Muscle layer of duodenum (tissue), 2 donors: ENCODE data around the gene RAI2.
"Not testable (repeated sequence)": the region's sequence is repeated elsewhere in the genome, so short reads cannot be mapped to it uniquely, and the experiment has no call there.

ENCODE experiments used
- H3K27ac ChIP-seq: one replicate; pipeline ENCODE4 v1.7.0; 2013; ENCODE audit warnings: mild to moderate bottlenecking, low read length
- H3K27me3 ChIP-seq: one replicate; pipeline ENCODE4 v1.7.0; 2013; ENCODE audit warnings: low read depth, mild to moderate bottlenecking, control low read depth, low read length
- H3K36me3 ChIP-seq, 2 donors: one replicate each; pipeline ENCODE4 v1.7.0; 2013; ENCODE audit warnings: low read length in 2 of 2, control low read depth in 1 of 2, mild to moderate bottlenecking in 1 of 2; ENCODE audit not compliant: insufficient read depth in 2 of 2, control insufficient read depth in 1 of 2
- H3K4me1 ChIP-seq, 2 donors: one replicate each; pipeline ENCODE4 v1.7.0; 2013; ENCODE audit warnings: low read length in 2 of 2, mild to moderate bottlenecking in 2 of 2, control low read depth in 1 of 2, moderate library complexity in 1 of 2; ENCODE audit not compliant: insufficient read depth in 2 of 2, control insufficient read depth in 1 of 2
- H3K4me3 ChIP-seq, 2 donors: one replicate each; pipeline ENCODE4 v1.7.0; 2013; ENCODE audit warnings: low read length in 2 of 2, low read depth in 1 of 2, mild to moderate bottlenecking in 1 of 2
- H3K9me3 ChIP-seq, 2 donors: one replicate each; pipeline ENCODE4 v1.7.0; 2013; ENCODE audit warnings: low read length in 2 of 2, control low read depth in 1 of 2, mild to moderate bottlenecking in 1 of 2; ENCODE audit not compliant: control insufficient read depth in 1 of 2
- donor health status: healthy.

Gene RAI2

DNA sequence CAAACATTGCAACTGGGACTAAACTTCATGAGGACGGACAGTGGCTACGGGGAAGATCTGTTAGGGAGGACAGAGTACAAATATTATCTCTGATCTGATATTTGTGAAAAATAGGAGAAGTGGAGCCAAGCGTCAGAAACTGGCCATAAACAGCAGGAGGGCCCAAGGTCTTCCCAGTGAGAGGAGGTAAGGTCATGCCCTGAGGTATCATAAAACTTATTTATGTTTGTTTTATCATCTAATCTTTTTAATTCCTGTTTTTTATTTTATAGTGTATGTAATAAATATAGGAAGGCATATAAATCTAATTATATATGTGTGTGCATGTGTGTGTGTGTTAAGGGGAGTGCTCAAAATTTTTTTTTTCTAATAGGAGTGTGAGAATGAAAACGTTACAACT, 51.8 kb downstream of the RAI2 start:
- Histone ChIP-seq H3K4me3 (no peak overlapping the region), H3K27me3 (no peaks in the 10 kb centered on the region), H3K27ac (no peak overlapping the region), H3K4me1 (peaks cover 8 to 25% of the 10 kb centered on the region in 2 donors), H3K9me3 (no peaks in the 10 kb centered on the region), H3K36me3 (no peaks in the 10 kb centered on the region)

DNA sequence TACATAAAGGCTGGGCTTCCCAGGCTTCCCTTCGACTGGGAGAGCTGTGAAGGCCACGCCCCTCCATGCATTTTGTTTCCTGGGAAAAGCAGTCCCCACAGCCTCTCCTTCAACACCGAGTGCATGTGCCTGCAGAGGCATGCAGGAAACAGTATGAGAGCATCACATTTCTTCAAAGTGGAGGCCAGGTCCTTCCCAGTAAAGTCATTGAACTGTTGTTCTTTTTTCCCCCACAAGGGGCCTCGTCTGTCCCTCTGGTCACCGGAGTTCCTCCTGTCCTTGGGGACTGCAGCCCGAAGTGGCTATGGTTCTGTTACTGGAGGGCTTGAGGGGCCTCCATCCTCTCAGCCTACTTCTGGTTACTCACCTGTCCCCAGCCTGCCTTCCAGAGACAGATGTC, 56.0 kb downstream of the RAI2 start:
- H3K9me3 ChIP-seq, result no peaks in the 10 kb centered on the region
- H3K36me3 ChIP-seq, result peaks cover 0 to 6% of the 10 kb centered on the region in 2 donors
- no peaks in the 10 kb centered on the region for H3K4me1 ChIP-seq
- H3K4me3 ChIP-seq, result no peak overlapping the region
- H3K27ac ChIP-seq, result no peak overlapping the region
- H3K27me3 ChIP-seq, result no peaks in the 10 kb centered on the region

GRCh38 chrX:17803449-17803848, 57.6 kb downstream of the RAI2 start:
- H3K36me3 ChIP-seq, result peaks cover 0 to 6% of the 10 kb centered on the region in 2 donors
- H3K4me1 ChIP-seq, result no peaks in the 10 kb centered on the region
- no peak overlapping the region for H3K27ac ChIP-seq
- no peaks in the 10 kb centered on the region for H3K9me3 ChIP-seq
- H3K4me3 ChIP-seq, result no peak overlapping the region
- no peaks in the 10 kb centered on the region for H3K27me3 ChIP-seq

- Histone ChIP-seq H3K27ac (no peak overlapping the region), H3K9me3 (no peaks in the 10 kb centered on the region), H3K36me3 (peaks cover 0 to 6% of the 10 kb centered on the region in 2 donors), H3K27me3 (no peaks in the 10 kb centered on the region), H3K4me1 (no peaks in the 10 kb centered on the region), H3K4me3 (no peak overlapping the region)
These were observed 58.3 kb downstream of the RAI2 start for GRCh38 chrX:17802756-17803155.

DNA sequence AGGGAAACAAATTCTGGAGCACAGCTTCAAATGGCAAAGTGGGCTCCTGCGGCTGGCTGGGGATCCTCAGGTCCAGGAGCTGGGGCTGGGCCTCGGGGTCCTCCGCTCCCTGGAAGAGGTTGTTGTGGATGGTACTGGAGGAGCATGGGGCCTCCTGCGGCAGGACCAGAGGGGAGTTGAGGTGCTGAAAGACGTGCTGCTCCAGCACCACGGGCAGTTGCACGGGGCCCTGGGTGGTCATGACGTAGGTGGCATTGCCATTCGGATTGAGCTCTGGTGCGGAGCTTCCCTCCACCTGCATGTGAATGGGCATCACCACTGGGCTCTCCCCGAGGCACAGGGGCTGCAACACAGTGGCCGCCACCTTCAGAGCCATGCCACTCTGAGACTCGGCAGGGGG, 59.7 kb downstream of the RAI2 start:
- H3K9me3 ChIP-seq, result no peaks in the 10 kb centered on the region
- H3K4me1 ChIP-seq, result no peaks in the 10 kb centered on the region
- no peaks in the 10 kb centered on the region for H3K27me3 ChIP-seq
- peaks cover 0 to 6% of the 10 kb centered on the region in 2 donors for H3K36me3 ChIP-seq
- no peak overlapping the region for H3K4me3 ChIP-seq
- no peak overlapping the region for H3K27ac ChIP-seq

- H3K4me3 ChIP-seq, result no peak overlapping the region
- no peak overlapping the region for H3K27ac ChIP-seq
- no peaks in the 10 kb centered on the region for H3K27me3 ChIP-seq
- H3K9me3 ChIP-seq, result no peaks in the 10 kb centered on the region
- peaks cover 0 to 6% of the 10 kb centered on the region in 2 donors for H3K36me3 ChIP-seq
- H3K4me1 ChIP-seq, result no peaks in the 10 kb centered on the region
These were observed 62.2 kb downstream of the RAI2 start for GRCh38 chrX:17798921-17799320.

GRCh38 chrX:17792826-17793225, 68.3 kb downstream of the RAI2 start:
- no peaks in the 10 kb centered on the region for H3K9me3 ChIP-seq
- H3K4me3 ChIP-seq, result no peak overlapping the region
- H3K27me3 ChIP-seq, result no peaks in the 10 kb centered on the region
- H3K4me1 ChIP-seq, result no peaks in the 10 kb centered on the region
- no peaks in the 10 kb centered on the region for H3K36me3 ChIP-seq
- no peak overlapping the region for H3K27ac ChIP-seq

- H3K27me3 ChIP-seq, result no peaks in the 10 kb centered on the region
- no peaks in the 10 kb centered on the region for H3K9me3 ChIP-seq
- no peaks in the 10 kb centered on the region for H3K4me1 ChIP-seq
- no peak overlapping the region for H3K27ac ChIP-seq
- no peak overlapping the region for H3K4me3 ChIP-seq
- H3K36me3 ChIP-seq, result no peaks in the 10 kb centered on the region
These were observed 72.0 kb downstream of the RAI2 start for GRCh38 chrX:17788956-17789562.

DNA sequence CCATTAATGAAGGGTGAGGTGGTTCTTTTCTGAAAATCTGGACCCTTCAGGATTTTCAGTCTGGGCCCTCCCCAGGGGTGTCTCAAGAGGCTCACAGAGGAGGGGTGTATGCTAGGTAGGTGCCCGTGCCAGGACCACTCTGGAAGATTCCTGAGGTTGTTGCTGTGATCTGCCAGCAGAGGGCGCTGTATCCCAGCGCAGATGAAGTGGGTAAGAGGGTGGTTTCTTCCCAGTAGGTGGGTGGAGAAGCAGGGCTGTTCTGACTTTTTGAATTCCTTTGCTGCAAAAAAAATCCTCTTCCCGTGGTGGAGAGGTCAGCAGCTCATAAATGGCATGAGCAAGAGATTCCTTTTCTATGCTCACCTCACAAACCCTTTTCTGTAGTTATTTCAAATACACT, 72.7 kb downstream of the RAI2 start:
- Histone ChIP-seq H3K4me1 (no peaks in the 10 kb centered on the region), H3K4me3 (no peak overlapping the region), H3K9me3 (no peaks in the 10 kb centered on the region), H3K36me3 (no peaks in the 10 kb centered on the region), H3K27me3 (no peaks in the 10 kb centered on the region), H3K27ac (no peak overlapping the region)

- Histone ChIP-seq H3K36me3 (no peaks in the 10 kb centered on the region), H3K27ac (no peak overlapping the region), H3K9me3 (no peaks in the 10 kb centered on the region)
These were observed 73.5 kb downstream of the RAI2 start for GRCh38 chrX:17787557-17787956.

DNA sequence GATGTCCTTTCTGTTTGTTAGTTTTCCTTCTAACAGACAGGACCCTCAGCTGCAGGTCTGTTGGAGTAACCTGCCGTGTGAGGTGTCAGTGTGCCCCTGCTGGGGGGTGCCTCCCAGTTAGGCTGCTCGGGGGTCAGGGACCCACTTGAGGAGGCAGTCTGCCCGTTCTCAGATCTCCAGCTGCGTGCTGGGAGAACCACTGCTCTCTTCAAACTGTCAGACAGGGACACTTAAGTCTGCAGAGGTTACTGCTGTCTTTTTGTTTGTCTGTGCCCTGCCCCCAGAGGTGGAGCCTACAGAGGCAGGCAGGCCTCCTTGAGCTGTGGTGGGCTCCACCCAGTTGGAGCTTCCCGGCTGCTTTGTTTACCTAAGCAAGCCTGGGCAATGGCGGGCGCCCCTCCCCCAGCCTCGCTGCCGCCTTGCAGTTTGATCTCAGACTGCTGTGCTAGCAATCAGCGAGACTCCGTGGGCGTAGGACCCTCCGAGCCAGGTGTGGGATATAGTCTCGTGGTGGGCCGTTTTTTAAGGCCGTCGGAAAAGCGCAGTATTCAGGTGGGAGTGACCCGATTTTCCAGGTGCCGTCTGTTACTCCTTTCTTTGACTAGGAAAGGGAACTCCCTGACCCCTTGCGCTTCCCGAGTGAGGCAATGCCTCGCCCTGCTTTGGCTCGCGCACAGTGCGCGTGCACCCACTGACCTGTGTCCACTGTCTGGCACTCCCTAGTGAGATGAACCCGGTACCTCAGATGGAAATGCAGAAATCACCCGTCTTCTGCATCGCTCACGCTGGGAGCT, 74.3 kb downstream of the RAI2 start:
- H3K27me3 ChIP-seq, H3K4me3 ChIP-seq: not testable (repeated sequence)

More at GRCh38 chrX:17787557-17787956, 73.5 kb downstream of the RAI2 start:
- Histone ChIP-seq H3K4me1 (no peaks in the 10 kb centered on the region), H3K4me3 (no peak overlapping the region), H3K27me3 (no peaks in the 10 kb centered on the region)

DNA sequence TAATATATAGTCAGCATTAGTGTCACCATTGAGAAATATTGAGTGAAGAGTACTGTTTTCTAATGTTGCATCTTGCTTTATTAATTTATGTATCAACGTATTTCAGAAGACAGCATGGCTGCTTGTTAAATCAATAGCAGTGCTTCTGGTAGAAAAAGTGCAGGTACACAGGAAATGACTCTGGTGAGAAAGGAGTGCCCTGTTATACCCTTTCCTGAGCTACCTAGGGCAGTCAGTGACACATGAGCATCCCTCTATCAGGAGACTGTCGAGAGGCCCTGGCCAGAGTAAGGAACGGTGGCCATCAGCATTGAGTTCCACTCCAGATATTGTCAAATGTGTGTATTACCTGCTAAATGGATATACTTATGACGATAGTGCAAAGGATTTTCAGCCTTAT, 81.7 kb downstream of the RAI2 start:
- no peak overlapping the region for H3K4me3 ChIP-seq
- no peak overlapping the region for H3K27ac ChIP-seq
- no peaks in the 10 kb centered on the region for H3K27me3 ChIP-seq
- H3K4me1 ChIP-seq, result no peaks in the 10 kb centered on the region
- no peaks in the 10 kb centered on the region for H3K36me3 ChIP-seq
- no peaks in the 10 kb centered on the region for H3K9me3 ChIP-seq

More for the DNA sequence above, 74.3 kb downstream of the RAI2 start:
- not testable (repeated sequence) for H3K4me1 ChIP-seq, H3K36me3 ChIP-seq, H3K27ac ChIP-seq, H3K9me3 ChIP-seq
